HEK293T (cell line): ENCODE data around the gene DUS2.

Experiments
- BHLHE40 ChIP-seq: fragments of 450-650 bp; IDR thresholded peaks from 2 replicates; pipeline ENCODE4 v1.6.1; 2016; ENCODE audit warnings: mild to moderate bottlenecking, moderate library complexity, borderline replicate concordance
- CTBP1 ChIP-seq: fragments of 450-650 bp; IDR thresholded peaks from 2 replicates; pipeline ENCODE4 v1.6.1; 2016; ENCODE audit warnings: borderline replicate concordance
- NFRKB ChIP-seq: fragments of 450-650 bp; IDR thresholded peaks from 2 replicates; pipeline ENCODE4 v1.6.1; 2016; ENCODE audit warnings: mild to moderate bottlenecking, moderate library complexity

DNA sequence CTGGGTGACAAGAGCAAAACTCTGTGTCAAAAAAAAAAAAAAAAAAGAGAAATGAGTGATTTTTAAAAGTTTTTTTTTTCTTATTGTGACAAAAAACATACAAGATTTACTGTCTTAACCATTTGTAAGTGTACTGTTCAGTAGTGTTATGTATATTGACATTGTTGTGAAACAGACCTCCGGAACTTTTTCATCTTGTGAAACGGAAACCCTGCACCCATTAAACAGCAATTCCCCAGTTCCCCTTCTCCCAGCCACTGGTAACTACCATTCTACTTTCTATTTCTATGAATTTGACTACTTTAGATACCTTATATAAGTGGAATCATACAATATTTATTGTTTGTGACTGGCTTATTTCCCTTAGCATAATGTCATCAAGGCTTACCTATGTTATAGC lies 18.7 kb downstream of the DUS2 start:
- no peak for TF ChIP-seq CTBP1
- no peak for TF ChIP-seq BHLHE40
- TF ChIP-seq NFRKB, result no peak
